Smooth muscle cell of the pulmonary artery (primary cell): Measurements from ENCODE around the gene BCL2L11. TPM values are rescaled to one million over a fixed set of nuclear protein-coding genes. Genes with fewer than 3 reads are reported as not detected.

Source experiments
- total RNA-seq: library from RNA; depleted of rRNA; stranded (reverse); fragments of >200 nt; gene quantifications from 2 replicates; pipeline ENCODE4 v1.2.3, GENCODE V29; 2014

The BCL2L11 gene
- 2.4 TPM in 2 replicates for total RNA-seq

GRCh38 chr2:111120253-111121027 lies at the start of gene BCL2L11:
TSS of gene BCL2L11 (plus strand) at chr2:111120914. CDS start at chr2:111123746, 2,832 bp downstream.

